ENCODE data around the gene MUC7. TPM values are rescaled to one million over a fixed set of nuclear protein-coding genes. Genes with fewer than 3 reads are reported as not detected.
"Not testable (repeated sequence)": the region's sequence is repeated elsewhere in the genome, so short reads cannot be mapped to it uniquely, and the experiment has no call there.

Gene MUC7
- total RNA-seq, 1 experiment from 2014 or later, result not detected

DNA sequence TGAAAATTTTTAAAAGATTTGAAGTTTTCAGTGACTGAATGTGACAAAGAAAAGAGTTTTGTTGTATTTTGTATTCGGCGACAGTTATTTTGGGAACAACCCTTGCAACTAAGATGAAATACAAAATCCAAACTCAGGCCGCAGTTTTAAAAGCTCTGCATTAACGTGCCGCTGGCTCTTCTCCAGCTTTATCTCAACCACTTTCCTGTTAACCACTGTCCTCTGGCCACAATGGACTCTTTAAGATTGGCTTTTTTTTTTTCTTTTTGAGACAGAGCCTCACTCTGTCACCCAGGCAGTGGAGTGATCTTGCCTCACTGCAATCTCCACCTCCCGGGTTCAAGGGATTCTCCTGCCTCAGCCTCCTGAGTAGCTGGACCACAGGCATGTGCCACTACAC, 24.2 kb downstream of the MUC7 start:
- Histone ChIP-seq H2AFZ (ENCODE audit: low read depth, low read length, poor library complexity, severe bottlenecking) (no peak overlapping the region), H3K4me1 (ENCODE audit: control insufficient read depth in 1 of 2, insufficient read depth in 2 of 2, low read length in 2 of 2) (no peaks in the 10 kb centered on the region), H3K9me3 (ENCODE audit: control insufficient read depth in 1 of 2, insufficient read depth in 1 of 2, low read depth in 1 of 2, low read length in 2 of 2) (no peaks in the 10 kb centered on the region), H4K20me1 (ENCODE audit: insufficient read depth) (no peaks in the 10 kb centered on the region), H3K36me3 (ENCODE audit: control insufficient read depth in 1 of 2, insufficient read depth in 2 of 2, low read length in 2 of 2) (no peaks in the 10 kb centered on the region), H3K27ac (ENCODE audit: low read depth, low read length) (no peak overlapping the region), H3K79me2 (ENCODE audit: insufficient read depth, low read length) (no peaks in the 10 kb centered on the region), H3K4me2 (ENCODE audit: low read length) (no peak overlapping the region), H3K27me3 (ENCODE audit: insufficient read depth, low read length) (no peaks in the 10 kb centered on the region), H3K4me3 (replicated peaks in 1 of 2; ENCODE audit: low read depth in 1 of 2, low read length in 2 of 2) (no peak overlapping the region), H3K9ac (ENCODE audit: low read length) (no peak overlapping the region), H3K9me2 (ENCODE audit: insufficient read depth) (no peaks in the 10 kb centered on the region)
- intact Hi-C loops (cut with micrococcal nuclease), result no loop called here
- no peak for DNase-seq (ENCODE audit: low read depth, low spot score)
- no TSS peak for BruUV-seq (replicated peaks)
- CTCF ChIA-PET, result no interaction called here
- ATAC-seq, result no peak
- POLR2A ChIA-PET, result no interaction called here
- no peak for TF ChIP-seq JUND (IDR thresholded peaks at IDR 0.05)
- TF ChIP-seq CEBPB (IDR thresholded peaks at IDR 0.05; ENCODE audit: low read depth), result no peak
- TF ChIP-seq CTCF (IDR thresholded peaks at IDR 0.05 in 2 of 3, conservative IDR thresholded peaks at IDR 0.05 in 1 of 3; ENCODE audit: borderline replicate concordance in 1 of 3, insufficient read depth in 1 of 3, low read depth in 2 of 3, low read length in 2 of 3), result no peak
- TF ChIP-seq EGR1 (IDR thresholded peaks at IDR 0.05; ENCODE audit: low read depth), result no peak
- no peak for TF ChIP-seq ZNF274 (IDR thresholded peaks at IDR 0.05; ENCODE audit: low read depth, low read length)
- no peak for TF ChIP-seq SRF (IDR thresholded peaks at IDR 0.05; ENCODE audit: low read depth)
- no peak for TF ChIP-seq EZH2phosphoT487 (IDR thresholded peaks at IDR 0.05; ENCODE audit: borderline replicate concordance)
- RAD21 ChIA-PET (ENCODE audit: low non-redundant PET in 1 of 2, low total read pairs in 2 of 2, uncharacterized antibody in 2 of 2, unreplicated experiment in 2 of 2), result no interaction called here

DNA sequence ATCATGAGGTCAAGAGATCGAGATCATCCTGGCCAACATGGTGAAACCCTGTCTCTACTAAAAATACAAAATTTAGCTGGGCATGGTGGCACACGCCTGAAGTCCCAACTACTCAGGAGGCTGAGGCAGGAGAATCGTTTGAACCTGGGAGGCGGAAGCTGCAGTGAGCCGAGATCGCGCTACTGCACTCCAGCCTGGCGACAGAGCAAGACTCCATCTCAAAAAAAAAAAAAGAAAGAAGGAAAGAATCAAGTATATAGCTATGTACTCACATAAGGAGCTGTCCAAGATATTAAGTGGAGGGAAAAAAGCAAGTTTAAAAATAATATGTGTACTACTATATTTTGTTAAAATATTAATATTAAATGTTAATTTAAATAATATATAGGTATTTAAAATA, 29.8 kb downstream of the MUC7 start:
- DNase-seq (ENCODE audit: low read depth, low spot score); H3K27me3 ChIP-seq (ENCODE audit: insufficient read depth, low read length); H4K20me1 ChIP-seq (ENCODE audit: insufficient read depth); H3K36me3 ChIP-seq (ENCODE audit: control insufficient read depth in 1 of 2, insufficient read depth in 2 of 2, low read length in 2 of 2); H2AFZ ChIP-seq (ENCODE audit: low read depth, low read length, poor library complexity, severe bottlenecking); RAD21 ChIA-PET (ENCODE audit: low non-redundant PET in 1 of 2, low total read pairs in 2 of 2, uncharacterized antibody in 2 of 2, unreplicated experiment in 2 of 2); BruUV-seq (replicated peaks); H3K4me3 ChIP-seq (replicated peaks in 1 of 2; ENCODE audit: low read depth in 1 of 2, low read length in 2 of 2); H3K4me2 ChIP-seq (ENCODE audit: low read length); H3K9me2 ChIP-seq (ENCODE audit: insufficient read depth); H3K79me2 ChIP-seq (ENCODE audit: insufficient read depth, low read length); CTCF ChIA-PET; H3K9ac ChIP-seq (ENCODE audit: low read length); H3K4me1 ChIP-seq (ENCODE audit: control insufficient read depth in 1 of 2, insufficient read depth in 2 of 2, low read length in 2 of 2); H3K27ac ChIP-seq (ENCODE audit: low read depth, low read length); H3K9me3 ChIP-seq (ENCODE audit: control insufficient read depth in 1 of 2, insufficient read depth in 1 of 2, low read depth in 1 of 2, low read length in 2 of 2); POLR2A ChIA-PET; ATAC-seq: not testable (repeated sequence)
- peak; percentile 46 for TF ChIP-seq REST (IDR thresholded peaks at IDR 0.05; ENCODE audit: low read depth)
- intact Hi-C loops (cut with micrococcal nuclease), result loop anchor here (10.0 kb wide), 1 partner anchor 317 kb away; no protein-coding TSS in a partner anchor

All from HCT116 (cell line).